MM.1S (cell line): ENCODE measurements around the gene ATG5.

ENCODE experiments used
- CTCF ChIP-seq: fragments of 300-600 bp; sonication (generic); IDR thresholded peaks from 2 replicates; pipeline ENCODE4 v1.5.1; 2016; ENCODE audit warnings: antibody characterized with exemption, low read length, mixed read lengths
- EZH2 ChIP-seq: fragments of 300-600 bp; sonication (generic); optimal IDR thresholded peaks from 2 replicates; pipeline ENCODE3; 2017; ENCODE audit warnings: low read depth, mild to moderate bottlenecking, antibody characterized with exemption, low read length, mixed read lengths
- EZH2phosphoT487 ChIP-seq: fragments of 300-600 bp; sonication (generic); IDR thresholded peaks from 2 replicates; pipeline ENCODE4 v1.6.1; 2018; ENCODE audit warnings: antibody characterized with exemption, low read length

- no peak for TF ChIP-seq CTCF
- TF ChIP-seq EZH2, result no peak
- no peak for TF ChIP-seq EZH2phosphoT487
Measured at GRCh38 chr6:106183430-106183829, 142.1 kb downstream of the ATG5 start.
